IPS-20b (cell line): ENCODE results near the gene ADORA1.

Source experiments
- H3K27ac ChIP-seq: one replicate; pipeline ENCODE4 v1.5.1; 2013; ENCODE audit warnings: low read length
- H3K27me3 ChIP-seq: 2 replicates; pipeline ENCODE4 v1.6.1; 2013; ENCODE audit warnings: mild to moderate bottlenecking, low read length, inconsistent platforms; ENCODE audit not compliant: insufficient read depth
- H3K36me3 ChIP-seq: 2 replicates; pipeline ENCODE4 v1.6.1; 2013; ENCODE audit warnings: low read depth, mild to moderate bottlenecking, inconsistent platforms, low read length, moderate library complexity; ENCODE audit not compliant: insufficient read depth
- H3K4me1 ChIP-seq: 2 replicates; pipeline ENCODE4 v1.6.1; 2013; ENCODE audit warnings: mild to moderate bottlenecking, control low read depth, inconsistent platforms, low read length, moderate library complexity; ENCODE audit not compliant: insufficient read depth
- H3K4me3 ChIP-seq: 2 replicates; pipeline ENCODE4 v1.5.1; 2013; ENCODE audit warnings: mild to moderate bottlenecking, low read length, inconsistent platforms
- H3K9ac ChIP-seq: 2 replicates; pipeline ENCODE4 v1.6.1; 2013; ENCODE audit warnings: low read depth, mild to moderate bottlenecking, inconsistent platforms, low read length, moderate library complexity
- H3K9me3 ChIP-seq: 2 replicates; pipeline ENCODE4 v1.6.1; 2013; ENCODE audit warnings: mild to moderate bottlenecking, low read depth, low read length, inconsistent platforms; ENCODE audit not compliant: insufficient read depth

The ADORA1 gene

DNA sequence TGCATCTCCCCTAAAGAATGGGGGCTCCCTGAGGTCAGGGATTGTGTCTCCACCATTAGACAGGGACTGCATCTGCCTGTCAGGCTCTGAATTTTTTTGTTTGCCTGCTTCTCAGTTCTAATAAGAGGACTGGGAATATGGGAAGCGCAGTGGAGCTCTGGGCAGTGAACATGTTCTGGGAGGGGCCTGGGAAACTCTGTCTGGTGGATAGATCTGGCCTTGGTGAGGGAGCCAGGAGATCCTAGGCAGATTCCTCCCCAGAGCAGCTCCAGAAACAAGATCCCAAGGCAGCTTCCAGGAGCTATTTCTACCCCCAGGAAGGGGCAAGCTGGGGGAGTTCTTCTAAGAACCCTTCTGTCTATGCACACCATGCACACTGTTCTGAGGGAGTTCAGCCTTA is 29.1 kb upstream of the ADORA1 start:
- Histone ChIP-seq H3K9me3 (peaks cover 19% of the 10 kb centered on the region), H3K4me1 (no peaks in the 10 kb centered on the region), H3K9ac (no peak overlapping the region), H3K36me3 (no peaks in the 10 kb centered on the region), H3K27me3 (no peaks in the 10 kb centered on the region), H3K4me3 (no peak overlapping the region), H3K27ac (no peak overlapping the region)

- Histone ChIP-seq H3K9ac (no peak overlapping the region), H3K27ac (no peak overlapping the region), H3K4me1 (no peaks in the 10 kb centered on the region), H3K9me3 (peaks cover 19% of the 10 kb centered on the region), H3K4me3 (no peak overlapping the region), H3K36me3 (no peaks in the 10 kb centered on the region), H3K27me3 (no peaks in the 10 kb centered on the region)
Measured at GRCh38 chr1:203098914-203099520, 28.5 kb upstream of the ADORA1 start.

GRCh38 chr1:203099805-203100515 is 27.6 kb upstream of the ADORA1 start:
- H3K36me3 ChIP-seq, result no peaks in the 10 kb centered on the region
- no peak overlapping the region for H3K9ac ChIP-seq
- H3K4me3 ChIP-seq, result no peak overlapping the region
- no peak overlapping the region for H3K27ac ChIP-seq
- H3K27me3 ChIP-seq, result no peaks in the 10 kb centered on the region
- peaks cover 11% of the 10 kb centered on the region for H3K9me3 ChIP-seq
- H3K4me1 ChIP-seq, result no peaks in the 10 kb centered on the region

- Histone ChIP-seq H3K36me3 (no peaks in the 10 kb centered on the region), H3K27ac (no peak overlapping the region), H3K27me3 (no peaks in the 10 kb centered on the region), H3K4me3 (no peak overlapping the region), H3K4me1 (no peaks in the 10 kb centered on the region), H3K9me3 (peaks cover 6% of the 10 kb centered on the region), H3K9ac (no peak overlapping the region)
Measured at GRCh38 chr1:203100516-203100869, 27.0 kb upstream of the ADORA1 start.

GRCh38 chr1:203101813-203102634 is 25.5 kb upstream of the ADORA1 start:
- Histone ChIP-seq H3K9me3 (no peaks in the 10 kb centered on the region), H3K4me1 (no peaks in the 10 kb centered on the region), H3K27ac (no peak overlapping the region), H3K4me3 (no peak overlapping the region), H3K27me3 (no peaks in the 10 kb centered on the region), H3K36me3 (no peaks in the 10 kb centered on the region), H3K9ac (no peak overlapping the region)

- Histone ChIP-seq H3K27ac (no peak overlapping the region), H3K4me1 (no peaks in the 10 kb centered on the region), H3K9ac (no peak overlapping the region), H3K9me3 (no peaks in the 10 kb centered on the region), H3K27me3 (no peaks in the 10 kb centered on the region), H3K36me3 (no peaks in the 10 kb centered on the region), H3K4me3 (no peak overlapping the region)
Measured at GRCh38 chr1:203103216-203103615, 24.3 kb upstream of the ADORA1 start.

GRCh38 chr1:203103829-203104495 is 23.6 kb upstream of the ADORA1 start:
- no peak overlapping the region for H3K9ac ChIP-seq
- no peaks in the 10 kb centered on the region for H3K36me3 ChIP-seq
- no peaks in the 10 kb centered on the region for H3K9me3 ChIP-seq
- no peaks in the 10 kb centered on the region for H3K27me3 ChIP-seq
- H3K4me3 ChIP-seq, result no peak overlapping the region
- H3K27ac ChIP-seq, result no peak overlapping the region
- H3K4me1 ChIP-seq, result no peaks in the 10 kb centered on the region

GRCh38 chr1:203104789-203105390 is 22.6 kb upstream of the ADORA1 start:
- no peaks in the 10 kb centered on the region for H3K4me1 ChIP-seq

GRCh38 chr1:203112475-203112874 is 15.1 kb upstream of the ADORA1 start:
- H3K9me3 ChIP-seq, result no peaks in the 10 kb centered on the region
- no peak overlapping the region for H3K9ac ChIP-seq
- no peak overlapping the region for H3K27ac ChIP-seq
- H3K4me1 ChIP-seq, result no peaks in the 10 kb centered on the region
- H3K4me3 ChIP-seq, result no peak overlapping the region
- peaks cover 23% of the 10 kb centered on the region for H3K27me3 ChIP-seq
- no peaks in the 10 kb centered on the region for H3K36me3 ChIP-seq

More at GRCh38 chr1:203104789-203105390, 22.6 kb upstream of the ADORA1 start:
- H3K27ac ChIP-seq, result no peak overlapping the region
- H3K9me3 ChIP-seq, result no peaks in the 10 kb centered on the region
- H3K4me3 ChIP-seq, result no peak overlapping the region
- no peak overlapping the region for H3K9ac ChIP-seq
- H3K36me3 ChIP-seq, result no peaks in the 10 kb centered on the region
- no peaks in the 10 kb centered on the region for H3K27me3 ChIP-seq

DNA sequence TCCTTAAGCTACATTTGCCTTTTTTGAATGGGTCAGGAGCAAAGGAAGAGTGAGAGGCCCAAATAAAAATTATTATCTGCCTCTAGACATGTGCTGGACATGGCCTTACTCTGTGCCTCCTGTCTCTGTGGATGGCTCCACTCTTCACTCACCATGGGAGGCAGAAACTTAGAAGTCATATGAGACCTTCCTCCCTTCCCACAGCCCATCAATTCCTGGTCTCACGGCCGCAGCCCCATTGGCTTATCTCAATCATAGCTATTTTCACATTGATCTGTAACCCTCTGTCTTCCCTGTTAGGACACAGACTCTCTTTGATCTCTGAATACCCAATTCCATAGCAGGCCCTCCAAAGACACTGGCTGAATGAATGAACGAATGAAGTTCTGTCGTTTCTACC is 14.2 kb upstream of the ADORA1 start:
- Histone ChIP-seq H3K9me3 (no peaks in the 10 kb centered on the region), H3K4me3 (no peak overlapping the region), H3K36me3 (no peaks in the 10 kb centered on the region), H3K9ac (no peak overlapping the region), H3K27ac (no peak overlapping the region), H3K27me3 (peaks cover 29% of the 10 kb centered on the region), H3K4me1 (no peaks in the 10 kb centered on the region)

GRCh38 chr1:203114202-203114601 is 13.3 kb upstream of the ADORA1 start:
- H3K36me3 ChIP-seq, result no peaks in the 10 kb centered on the region
- no peak overlapping the region for H3K27ac ChIP-seq
- peaks cover 38% of the 10 kb centered on the region for H3K27me3 ChIP-seq
- H3K9me3 ChIP-seq, result no peaks in the 10 kb centered on the region
- H3K4me1 ChIP-seq, result no peaks in the 10 kb centered on the region
- H3K4me3 ChIP-seq, result no peak overlapping the region
- no peak overlapping the region for H3K9ac ChIP-seq
